Stimulated activated CD8-positive, alpha-beta memory T cell treated with anti-CD3 and anti-CD28 coated beads, Interleukin-4, amount 100 ng/mL, for 4 hours (primary cell): ENCODE measurements around the gene ITPK1.
"Not testable (repeated sequence)": the region's sequence is repeated elsewhere in the genome, so short reads cannot be mapped to it uniquely, and the experiment has no call there.

Experiments
- DNase-seq, 2 donors: peaks; one replicate each; pipeline ENCODE4 v3.0.0-alpha.2; 2020; ENCODE audit warnings: low read depth in 2 of 2, low spot score in 1 of 2

ITPK1 gene

DNA sequence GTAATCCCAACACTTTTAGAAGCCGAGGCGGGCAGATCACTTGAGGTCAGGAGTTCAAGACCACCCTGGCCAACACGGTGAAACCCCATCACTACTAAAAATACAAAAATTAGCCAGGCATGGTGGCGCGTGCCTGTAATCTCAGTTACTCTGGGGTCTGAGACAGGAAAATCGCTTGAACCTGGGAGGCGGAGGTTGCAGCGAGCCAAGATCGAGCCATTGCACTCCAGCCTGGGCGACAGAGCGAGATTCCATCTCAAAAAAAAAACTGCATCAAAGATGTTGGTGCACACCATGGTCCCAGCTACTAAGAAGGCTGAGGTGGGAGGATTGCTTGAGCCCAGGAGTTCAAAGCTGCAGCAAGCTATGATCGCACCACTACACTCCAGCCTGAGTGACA is 53.7 kb downstream of the ITPK1 start:
- not testable (repeated sequence) for DNase-seq

- no peak for DNase-seq
Measured at GRCh38 chr14:93061380-93062012, 54.2 kb downstream of the ITPK1 start.

DNA sequence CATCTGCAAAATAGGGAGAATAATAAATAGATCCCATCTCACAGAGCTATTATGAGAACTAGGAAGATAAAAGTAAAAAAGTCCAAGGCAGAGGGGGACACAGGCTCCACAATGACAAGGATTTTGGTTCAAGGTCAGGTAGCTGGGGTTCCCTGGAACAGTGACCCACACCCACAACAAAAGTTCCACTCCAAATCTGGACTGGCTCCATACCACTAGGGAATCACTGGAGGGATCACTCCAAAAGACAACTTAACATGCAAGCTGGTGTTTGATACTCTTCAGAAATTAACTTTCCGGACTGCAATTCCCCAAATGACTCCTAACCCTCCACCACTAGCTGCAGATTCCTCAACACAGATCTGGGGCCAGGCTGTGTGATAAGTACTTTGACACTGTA is 54.9 kb downstream of the ITPK1 start:
- no peak for DNase-seq

- no peak for DNase-seq
Measured at GRCh38 chr14:93059917-93060545, 55.7 kb downstream of the ITPK1 start.

- no peak for DNase-seq
Measured at GRCh38 chr14:93059260-93059659, 56.5 kb downstream of the ITPK1 start.

DNA sequence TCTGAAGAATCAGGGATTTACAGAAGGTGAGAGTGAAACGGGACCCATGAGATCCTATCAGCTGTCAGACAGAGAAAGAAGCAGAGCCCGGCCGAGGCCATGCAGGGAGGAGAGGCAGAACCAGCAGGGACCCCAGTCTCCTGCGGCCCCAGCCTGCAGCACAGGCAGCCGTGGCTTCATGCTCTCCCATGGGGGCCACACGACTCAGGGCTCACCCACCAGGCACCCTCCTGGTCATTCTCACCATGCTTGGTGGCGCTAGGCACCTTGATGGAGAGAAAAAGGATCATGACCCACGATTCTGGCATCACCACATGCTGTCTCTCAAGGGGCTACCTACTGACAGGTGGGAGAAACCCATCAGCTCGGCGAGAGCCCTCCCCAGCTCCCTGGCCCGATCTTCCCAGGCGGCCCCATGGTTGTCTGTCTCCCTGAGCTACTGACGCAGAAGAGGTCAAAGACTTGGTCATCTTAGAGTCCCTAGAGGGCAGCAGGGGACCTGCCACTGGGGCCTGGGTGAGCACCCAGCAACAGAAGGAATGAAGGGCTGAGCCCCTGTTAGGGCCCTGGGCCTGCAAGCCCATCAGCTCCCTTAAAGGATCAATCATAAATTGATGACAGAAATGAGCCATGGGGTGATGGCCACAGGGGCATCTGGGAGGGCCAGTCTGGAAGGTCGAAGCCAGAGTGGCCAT is 58.0 kb downstream of the ITPK1 start:
- no peak for DNase-seq

- DNase-seq = no peak
Measured at GRCh38 chr14:93056840-93057585, 58.7 kb downstream of the ITPK1 start.

- no peak for DNase-seq
Measured at GRCh38 chr14:93056166-93056839, 59.4 kb downstream of the ITPK1 start.

GRCh38 chr14:93055651-93056115 is 60.0 kb downstream of the ITPK1 start:
- DNase-seq = no peak

GRCh38 chr14:93054876-93055275 is 60.8 kb downstream of the ITPK1 start:
- no peak for DNase-seq

GRCh38 chr14:93054006-93054405 is 61.7 kb downstream of the ITPK1 start:
- no peak for DNase-seq

DNA sequence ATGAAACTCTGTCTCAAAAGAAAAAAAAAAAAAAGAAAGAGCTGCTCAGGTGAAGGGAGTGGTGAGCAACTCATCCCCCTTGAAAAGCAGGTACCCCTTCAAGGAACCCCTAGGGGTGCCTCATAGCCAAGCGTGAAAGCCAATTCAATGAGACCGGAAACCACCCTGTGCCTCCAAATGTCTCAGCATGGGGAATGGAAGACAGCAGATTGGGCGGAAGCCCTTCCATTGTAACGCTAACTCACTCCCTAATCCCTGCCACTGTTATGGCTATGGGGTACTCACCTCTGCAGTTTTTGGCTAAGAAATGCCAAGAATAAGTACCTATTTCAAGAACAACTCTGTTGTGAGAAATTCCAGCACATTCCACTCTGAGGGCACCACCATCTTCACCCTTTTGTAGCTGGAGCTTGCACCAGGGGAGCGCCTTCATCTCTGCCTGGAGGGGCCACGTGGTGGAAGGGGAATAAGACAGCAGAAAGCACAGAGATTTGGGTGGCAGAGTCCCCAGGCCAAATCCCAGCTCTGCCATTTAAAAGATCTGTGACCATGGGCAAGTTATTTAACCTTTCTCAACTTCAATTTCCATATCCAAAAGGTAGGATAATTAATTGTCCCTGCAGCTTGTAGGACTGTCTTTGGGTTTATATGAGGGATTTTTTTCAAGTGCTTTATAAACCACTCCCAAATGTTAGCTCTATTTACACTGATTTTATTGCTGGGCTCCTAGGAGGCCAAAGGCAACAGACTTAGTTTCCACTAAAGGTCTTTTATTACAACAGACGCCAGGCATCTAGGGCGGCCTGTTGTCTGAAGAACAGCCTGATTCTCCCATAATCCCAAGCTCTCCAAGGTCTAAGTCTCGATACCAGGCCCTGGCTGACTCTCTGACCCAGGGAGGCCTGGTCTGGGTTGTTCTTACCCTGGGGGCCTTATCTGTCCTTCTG is 63.9 kb downstream of the ITPK1 start:
- DNase-seq = no peak

GRCh38 chr14:93050761-93051160 is 65.0 kb downstream of the ITPK1 start:
- no peak for DNase-seq

DNA sequence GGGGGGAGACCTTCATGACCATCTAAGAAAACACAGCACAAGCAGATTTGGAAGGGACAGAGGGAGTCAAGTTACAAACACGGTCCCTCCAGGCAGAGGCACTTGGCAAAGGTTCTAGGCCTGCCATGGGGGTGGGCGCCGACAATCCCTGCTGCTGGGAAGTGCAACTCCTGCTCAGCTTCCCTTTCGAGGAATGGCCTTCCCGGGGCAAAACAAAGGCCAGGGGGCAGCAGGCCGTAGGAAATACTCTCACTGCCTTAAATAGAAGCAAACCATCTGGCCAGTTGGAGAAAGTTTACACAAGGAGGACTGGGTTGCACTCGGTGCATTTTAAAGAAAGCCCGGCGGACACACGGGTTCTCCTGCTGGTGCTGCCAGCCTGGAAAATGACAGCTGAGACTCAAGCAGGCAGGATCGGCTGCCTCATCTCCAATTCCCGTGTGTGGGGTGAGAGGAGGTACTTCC is 65.8 kb downstream of the ITPK1 start:
- DNase-seq = no peak

DNA sequence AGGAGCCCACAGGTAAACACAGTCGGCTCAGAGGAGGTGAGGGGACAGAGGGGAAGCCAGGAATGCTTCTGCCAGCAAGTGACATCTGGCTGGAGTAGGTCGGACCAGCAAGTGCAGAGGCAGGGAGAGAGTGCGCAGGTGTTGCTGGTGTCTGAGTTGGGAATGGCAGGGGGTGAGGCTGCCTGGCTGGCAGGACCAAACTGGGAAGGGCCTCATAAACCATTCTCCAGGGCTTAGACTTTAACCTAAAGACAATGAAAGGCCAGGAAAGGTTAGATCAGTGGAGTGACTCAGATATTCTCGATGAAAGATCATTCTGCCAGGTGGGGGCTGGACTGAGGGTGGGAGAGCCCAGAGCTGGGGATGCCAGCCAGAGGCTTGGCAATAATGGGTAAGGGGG is 66.4 kb downstream of the ITPK1 start:
- no peak for DNase-seq

GRCh38 chr14:93048843-93049242 is 66.9 kb downstream of the ITPK1 start:
- no peak for DNase-seq

DNA sequence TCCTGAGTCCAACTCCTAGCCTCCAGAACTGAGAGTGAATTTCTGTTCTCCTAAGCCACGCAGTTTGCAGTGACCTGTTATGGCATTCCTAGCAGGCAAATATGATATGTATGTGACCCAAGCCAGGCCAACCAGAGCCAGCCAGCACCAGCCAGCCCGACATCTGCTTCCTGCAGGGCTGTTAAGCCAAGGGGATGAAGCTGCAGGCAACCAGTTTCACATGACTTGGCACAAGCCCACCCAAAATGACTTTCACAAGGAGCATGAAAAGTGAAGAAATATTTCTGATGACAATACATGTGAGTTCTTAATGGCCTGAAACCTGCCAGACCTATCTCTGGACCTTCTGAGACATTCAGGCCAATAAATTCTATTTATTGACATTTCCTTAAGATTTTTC is 68.1 kb downstream of the ITPK1 start:
- no peak for DNase-seq

- DNase-seq = no peak
Measured at GRCh38 chr14:93047157-93047556, 68.6 kb downstream of the ITPK1 start.

DNA sequence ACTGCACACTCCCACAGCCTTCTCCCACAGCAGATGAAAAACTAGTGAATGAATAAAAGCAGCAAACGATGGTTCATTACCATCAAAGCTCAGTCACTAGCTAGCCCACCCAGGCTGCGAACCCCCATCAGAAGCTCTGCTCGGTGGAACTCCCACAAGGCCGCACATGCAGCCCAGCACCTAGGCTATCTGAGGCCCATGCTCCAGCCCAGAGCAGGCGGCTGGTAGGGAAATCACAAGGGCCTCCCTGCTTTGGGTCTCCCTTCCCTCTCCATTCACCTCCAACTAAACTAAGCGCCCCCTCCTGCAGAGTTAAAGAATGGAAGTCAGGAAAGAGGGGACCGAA is 69.0 kb downstream of the ITPK1 start:
- no peak for DNase-seq
